Mucosa of descending colon (tissue), 3 donors: ENCODE results near the gene ZNF17. TPM values are rescaled to one million over a fixed set of nuclear protein-coding genes. Genes with fewer than 3 reads are reported as not detected.
"Not testable (repeated sequence)": the region's sequence is repeated elsewhere in the genome, so short reads cannot be mapped to it uniquely, and the experiment has no call there.

Experiments
- ATAC-seq: fragments of 200-7000 bp; cut with Tn5 transposase; one replicate; pipeline ENCODE4 v1.9.1; 2020; ENCODE audit warnings: mild to moderate bottlenecking, moderate library complexity
- DNase-seq, 3 donors: peaks; one replicate each; pipeline ENCODE4 v3.0.0-alpha.2; 2020
- H3K36me3 ChIP-seq: fragments of 200-600 bp; one replicate; pipeline ENCODE4 v1.8.0; 2021; ENCODE audit warnings: low read depth, mild to moderate bottlenecking
- H3K4me1 ChIP-seq: fragments of 200-600 bp; one replicate; pipeline ENCODE4 v1.8.0; 2021; ENCODE audit warnings: low read depth, mild to moderate bottlenecking
- H3K4me3 ChIP-seq: fragments of 200-600 bp; one replicate; pipeline ENCODE4 v1.8.0; 2021; ENCODE audit warnings: mild to moderate bottlenecking
- H3K9me3 ChIP-seq: fragments of 200-600 bp; one replicate; pipeline ENCODE4 v1.8.0; 2021; ENCODE audit warnings: mild to moderate bottlenecking
- intact Hi-C, 2 donors: fragments of 100-400 bp; cut with DNase I in 1 of 2; cut with micrococcal nuclease in 1 of 2; formaldehyde crosslinking; loops; one replicate each; pipeline versions ENCODE4 v1.11.0 to v1.11.1; 2022; cut with DNase I, micrococcal nuclease
- total RNA-seq, 3 donors: library from RNA; stranded (reverse); fragmentation: NEBNext Ultra II Directional in 2 of 3; extraction: Animal tissue kit (Norgen Biotek cat#: 25700) in 2 of 3; gene quantifications; one replicate each; pipeline versions ENCODE4 v1.2.1 to v1.2.4, GENCODE V29; 2021 to 2023
- TF ChIP-seq, protein P1 (sequence below): fragments of 200-600 bp; IDR thresholded peaks from one replicate; pipeline ENCODE4 v1.8.0; 2022; ENCODE audit warnings: antibody characterized with exemption, mild to moderate bottlenecking
- donor health status: DM: no; HTN: no; CAD: no; lungs with moderate emphysema.
- donor health status: DM: no; HTN: no; CAD: no.
- donor health status: DM: no; HTN: yes; CAD: no.

Gene ZNF17
- total RNA-seq, 3 donors from 2014 or later = 8.3 to 13.4 (median 11.0) TPM

DNA sequence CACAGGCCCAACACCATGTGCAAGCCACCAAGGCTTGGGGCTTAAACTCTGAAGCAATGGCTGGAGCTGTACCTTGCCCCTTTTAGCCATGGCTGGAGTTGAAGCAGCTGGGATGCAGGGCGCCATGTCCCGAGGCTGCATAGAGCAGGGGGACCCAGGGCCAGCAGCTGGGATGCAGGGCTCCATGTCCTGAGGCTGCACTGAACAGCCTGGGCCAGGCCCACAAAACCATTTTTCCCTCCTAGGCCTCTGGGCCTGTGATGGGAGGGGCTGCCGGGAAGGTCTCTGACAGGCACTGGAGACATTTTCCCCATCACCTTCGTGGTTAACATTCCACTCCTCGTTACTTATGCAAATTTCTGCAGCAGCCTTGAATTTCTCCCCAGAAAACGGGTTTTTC is 36.8 kb upstream of the ZNF17 start:
- DNase-seq (no peak), ATAC-seq (no peak)
- intact Hi-C loops = no loop called here
- H3K36me3 ChIP-seq = no peaks in the 10 kb centered on the region
- H3K4me1 ChIP-seq = no peaks in the 10 kb centered on the region
- peaks cover 63% of the 10 kb centered on the region for H3K9me3 ChIP-seq
- H3K4me3 ChIP-seq = no peak overlapping the region
- TF ChIP-seq, protein P1, sequence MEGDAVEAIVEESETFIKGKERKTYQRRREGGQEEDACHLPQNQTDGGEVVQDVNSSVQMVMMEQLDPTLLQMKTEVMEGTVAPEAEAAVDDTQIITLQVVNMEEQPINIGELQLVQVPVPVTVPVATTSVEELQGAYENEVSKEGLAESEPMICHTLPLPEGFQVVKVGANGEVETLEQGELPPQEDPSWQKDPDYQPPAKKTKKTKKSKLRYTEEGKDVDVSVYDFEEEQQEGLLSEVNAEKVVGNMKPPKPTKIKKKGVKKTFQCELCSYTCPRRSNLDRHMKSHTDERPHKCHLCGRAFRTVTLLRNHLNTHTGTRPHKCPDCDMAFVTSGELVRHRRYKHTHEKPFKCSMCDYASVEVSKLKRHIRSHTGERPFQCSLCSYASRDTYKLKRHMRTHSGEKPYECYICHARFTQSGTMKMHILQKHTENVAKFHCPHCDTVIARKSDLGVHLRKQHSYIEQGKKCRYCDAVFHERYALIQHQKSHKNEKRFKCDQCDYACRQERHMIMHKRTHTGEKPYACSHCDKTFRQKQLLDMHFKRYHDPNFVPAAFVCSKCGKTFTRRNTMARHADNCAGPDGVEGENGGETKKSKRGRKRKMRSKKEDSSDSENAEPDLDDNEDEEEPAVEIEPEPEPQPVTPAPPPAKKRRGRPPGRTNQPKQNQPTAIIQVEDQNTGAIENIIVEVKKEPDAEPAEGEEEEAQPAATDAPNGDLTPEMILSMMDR = no peak

GRCh38 chr19:57374647-57375046 is 36.3 kb upstream of the ZNF17 start:
- ATAC-seq, H3K4me1 ChIP-seq, DNase-seq, H3K36me3 ChIP-seq, H3K4me3 ChIP-seq, intact Hi-C loops: not testable (repeated sequence)
- peaks cover 68% of the 10 kb centered on the region for H3K9me3 ChIP-seq

- Histone ChIP-seq H3K4me1 (no peaks in the 10 kb centered on the region), H3K9me3 (peaks cover 83% of the 10 kb centered on the region), H3K36me3 (no peaks in the 10 kb centered on the region), H3K4me3 (no peak overlapping the region)
- DNase-seq (no peak), ATAC-seq (no peak)
- intact Hi-C loops = no loop called here
- TF ChIP-seq, protein P1 = no peak
These were observed 34.8 kb upstream of the ZNF17 start for GRCh38 chr19:57376151-57376550.

DNA sequence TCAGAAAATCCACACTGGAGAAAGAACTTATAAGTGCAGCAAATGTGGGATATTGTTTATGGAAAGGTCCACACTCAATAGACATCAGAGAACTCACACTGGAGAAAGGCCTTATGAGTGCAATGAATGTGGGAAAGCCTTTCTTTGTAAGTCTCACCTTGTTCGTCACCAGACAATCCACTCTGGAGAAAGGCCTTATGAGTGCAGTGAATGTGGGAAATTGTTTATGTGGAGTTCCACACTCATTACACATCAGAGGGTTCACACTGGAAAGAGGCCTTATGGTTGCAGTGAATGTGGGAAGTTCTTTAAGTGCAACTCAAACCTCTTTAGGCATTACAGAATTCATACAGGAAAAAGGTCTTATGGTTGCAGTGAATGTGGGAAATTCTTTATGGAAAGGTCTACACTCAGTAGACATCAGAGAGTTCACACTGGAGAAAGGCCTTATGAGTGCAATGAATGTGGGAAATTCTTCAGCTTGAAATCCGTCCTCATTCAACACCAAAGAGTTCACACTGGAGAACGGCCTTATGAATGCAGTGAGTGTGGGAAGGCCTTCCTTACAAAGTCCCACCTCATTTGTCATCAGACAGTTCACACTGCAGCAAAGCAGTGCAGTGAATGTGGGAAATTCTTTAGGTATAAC is 33.3 kb upstream of the ZNF17 start:
- Histone ChIP-seq H3K4me1 (no peaks in the 10 kb centered on the region), H3K9me3 (peaks cover 84% of the 10 kb centered on the region), H3K4me3 (no peak overlapping the region), H3K36me3 (no peaks in the 10 kb centered on the region)
- TF ChIP-seq, protein P1 = no peak
- intact Hi-C loops = no loop called here
- no peak for DNase-seq
- ATAC-seq = no peak

DNA sequence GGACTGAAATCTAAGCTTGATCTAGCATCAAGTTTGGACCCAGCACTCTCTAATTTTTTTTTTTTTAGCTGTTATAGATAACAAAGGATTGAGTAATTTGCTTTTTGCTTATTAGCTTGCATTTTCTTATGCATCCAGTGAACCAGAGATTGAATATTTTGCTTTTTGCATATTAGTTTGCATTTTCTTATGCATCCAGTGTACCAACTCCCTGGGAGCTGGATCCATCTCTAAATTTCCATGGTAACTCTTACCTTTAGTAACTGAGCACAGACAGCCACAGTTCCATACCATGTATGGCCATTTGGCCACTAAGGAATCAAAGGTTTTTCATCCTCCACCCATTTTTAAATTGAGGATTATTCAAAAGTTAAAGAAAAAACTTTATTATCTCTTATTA is 30.0 kb upstream of the ZNF17 start:
- Histone ChIP-seq H3K36me3 (no peaks in the 10 kb centered on the region), H3K9me3 (peaks cover 54% of the 10 kb centered on the region), H3K4me1 (no peaks in the 10 kb centered on the region), H3K4me3 (no peak overlapping the region)
- TF ChIP-seq, protein P1 = no peak
- DNase-seq = no peak
- intact Hi-C loops = no loop called here
- ATAC-seq = no peak

GRCh38 chr19:57382806-57383488 is 28.0 kb upstream of the ZNF17 start:
- intact Hi-C loops = no loop called here
- Histone ChIP-seq H3K4me3 (no peak overlapping the region), H3K9me3 (peaks cover 33% of the 10 kb centered on the region), H3K36me3 (no peaks in the 10 kb centered on the region), H3K4me1 (no peaks in the 10 kb centered on the region)
- no peak for ATAC-seq
- TF ChIP-seq, protein P1 = no peak
- DNase-seq = no peak
